Psoas muscle (tissue), 8 donors: Measurements from ENCODE around the gene OR5P2. TPM values are rescaled to one million over a fixed set of nuclear protein-coding genes. Genes with fewer than 3 reads are reported as not detected.
"Not testable (repeated sequence)": the region's sequence is repeated elsewhere in the genome, so short reads cannot be mapped to it uniquely, and the experiment has no call there.

Experiments
- ATAC-seq, 4 donors: fragments of 200-7000 bp; cut with Tn5 transposase; one replicate each; pipeline ENCODE4 v1.9.1; 2020; ENCODE audit warnings: moderate library complexity in 3 of 4, mild to moderate bottlenecking in 2 of 4
- DNase-seq, 2 donors: peaks; one replicate each; pipeline ENCODE4 v3.0.0-alpha.2; 2020
- H3K27ac ChIP-seq: fragments of 200-600 bp; one replicate; pipeline ENCODE4 v1.8.0; 2022
- H3K27me3 ChIP-seq, 3 donors: fragments of 200-600 bp in 1 of 3; one replicate each; pipeline versions ENCODE4 v1.6.1 to v1.8.0; 2013 to 2022; ENCODE audit warnings: low read length in 2 of 3, mild to moderate bottlenecking in 2 of 3, moderate library complexity in 1 of 3; ENCODE audit not compliant: insufficient read depth in 3 of 3
- H3K36me3 ChIP-seq, 2 donors: fragments of 200-600 bp in 1 of 2; one replicate each; pipeline versions ENCODE4 v1.6.1 to v1.8.0; 2013 to 2022; ENCODE audit warnings: low read depth in 1 of 2, mild to moderate bottlenecking in 1 of 2, moderate library complexity in 1 of 2; ENCODE audit not compliant: insufficient read depth in 1 of 2
- H3K4me1 ChIP-seq: fragments of 200-600 bp; one replicate; pipeline ENCODE4 v1.8.0; 2022
- H3K4me3 ChIP-seq: fragments of 200-600 bp; one replicate; pipeline ENCODE4 v1.8.0; 2022; ENCODE audit warnings: mild to moderate bottlenecking
- H3K9me3 ChIP-seq: fragments of 200-600 bp; one replicate; pipeline ENCODE4 v1.8.0; 2022
- WGBS, 3 donors: extraction: QIAGEN DNeasy Blood & Tissue Kit; methylation state at CpG; one replicate each; pipeline versions ENCODE4 v1.1.6 to v1.1.7; 2013; 5-methylcytosine and 5-hydroxymethylcytosine counted together
- intact Hi-C, 2 donors: fragments of 100-400 bp; cut with DNase I; formaldehyde crosslinking; loops; one replicate each; pipeline versions ENCODE4 v1.11.0 to v1.14.2; 2022
- polyA plus RNA-seq, 3 donors: library from polyadenylated mRNA; stranded (reverse); fragments of 200-250 nt; gene quantifications; one replicate each; pipeline ENCODE4 v1.2.3, GENCODE V29; 2013
- total RNA-seq, 4 donors: library from RNA; stranded (reverse); fragmentation: NEBNext Ultra II Directional in 2 of 4; extraction: Animal tissue kit (Norgen Biotek cat#: 25700) in 2 of 4; gene quantifications; one replicate each; pipeline versions ENCODE4 v1.2.1 to v1.2.4, GENCODE V29; 2021 to 2023
- TF ChIP-seq, protein P1 (sequence below): fragments of 200-600 bp; IDR thresholded peaks from one replicate; pipeline ENCODE4 v1.8.0; 2022; ENCODE audit warnings: antibody characterized with exemption
- donor health status: healthy with polysubstance abuse.
- donor health status: DM: no; HTN: no; CAD: no; lungs with moderate emphysema.
- donor health status: Bipolar disorder and iron deficiency.
- donor health status: healthy.
- donor health status: DM: yes; HTN: yes; CAD: no.
- donor health status: DM: no; HTN: no; CAD: no.
- donor health status: DM: no; HTN: no; CAD: no.
- donor health status: DM: yes; HTN: yes; CAD: no.

OR5P2 gene
- total and polyA plus RNA-seq, 7 donors: not detected

GRCh38 chr11:7840578-7840977 is 43.8 kb upstream of the OR5P2 start:
- 72 to 77% (median 74%) methylated on average over 2 of the region's 2 CpGs for WGBS, 3 donors
- no peak for DNase-seq
- intact Hi-C loops: no loop called here
- Histone ChIP-seq H3K27me3 (no peaks in the 10 kb centered on the region), H3K4me3 (no peak overlapping the region), H3K36me3 (no peaks in the 10 kb centered on the region), H3K27ac (no peak overlapping the region), H3K4me1 (no peaks in the 10 kb centered on the region), H3K9me3 (no peaks in the 10 kb centered on the region)
- TF ChIP-seq, protein P1, sequence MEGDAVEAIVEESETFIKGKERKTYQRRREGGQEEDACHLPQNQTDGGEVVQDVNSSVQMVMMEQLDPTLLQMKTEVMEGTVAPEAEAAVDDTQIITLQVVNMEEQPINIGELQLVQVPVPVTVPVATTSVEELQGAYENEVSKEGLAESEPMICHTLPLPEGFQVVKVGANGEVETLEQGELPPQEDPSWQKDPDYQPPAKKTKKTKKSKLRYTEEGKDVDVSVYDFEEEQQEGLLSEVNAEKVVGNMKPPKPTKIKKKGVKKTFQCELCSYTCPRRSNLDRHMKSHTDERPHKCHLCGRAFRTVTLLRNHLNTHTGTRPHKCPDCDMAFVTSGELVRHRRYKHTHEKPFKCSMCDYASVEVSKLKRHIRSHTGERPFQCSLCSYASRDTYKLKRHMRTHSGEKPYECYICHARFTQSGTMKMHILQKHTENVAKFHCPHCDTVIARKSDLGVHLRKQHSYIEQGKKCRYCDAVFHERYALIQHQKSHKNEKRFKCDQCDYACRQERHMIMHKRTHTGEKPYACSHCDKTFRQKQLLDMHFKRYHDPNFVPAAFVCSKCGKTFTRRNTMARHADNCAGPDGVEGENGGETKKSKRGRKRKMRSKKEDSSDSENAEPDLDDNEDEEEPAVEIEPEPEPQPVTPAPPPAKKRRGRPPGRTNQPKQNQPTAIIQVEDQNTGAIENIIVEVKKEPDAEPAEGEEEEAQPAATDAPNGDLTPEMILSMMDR: no peak
- ATAC-seq: no peak

DNA sequence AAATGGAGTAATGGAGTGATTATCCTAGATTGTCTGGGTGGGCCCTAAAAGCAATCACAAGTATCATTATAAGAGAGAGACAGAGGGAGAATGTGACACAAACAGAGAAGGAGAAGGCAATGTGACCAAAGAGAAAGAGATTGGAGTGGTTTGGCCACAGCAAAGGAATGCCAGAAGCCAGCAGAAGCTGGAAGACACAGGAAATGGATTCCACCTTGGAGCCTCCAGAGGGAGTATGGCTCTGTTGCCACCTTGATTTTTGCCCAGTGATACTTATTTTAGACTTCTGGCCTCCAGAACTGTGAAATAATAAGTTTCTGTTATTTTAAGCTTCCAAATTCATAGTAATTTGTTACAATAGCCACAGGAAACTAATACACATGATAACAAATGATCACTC is 36.8 kb upstream of the OR5P2 start:
- no peak overlapping the region for H3K4me3 ChIP-seq
- no peaks in the 10 kb centered on the region for H3K27me3 ChIP-seq
- H3K27ac ChIP-seq: no peak overlapping the region
- TF ChIP-seq, protein P1: no peak
- H3K36me3 ChIP-seq: no peaks in the 10 kb centered on the region
- H3K9me3 ChIP-seq: no peaks in the 10 kb centered on the region
- DNase-seq: no peak
- intact Hi-C loops: no loop called here
- H3K4me1 ChIP-seq: no peaks in the 10 kb centered on the region
- no peak for ATAC-seq

DNA sequence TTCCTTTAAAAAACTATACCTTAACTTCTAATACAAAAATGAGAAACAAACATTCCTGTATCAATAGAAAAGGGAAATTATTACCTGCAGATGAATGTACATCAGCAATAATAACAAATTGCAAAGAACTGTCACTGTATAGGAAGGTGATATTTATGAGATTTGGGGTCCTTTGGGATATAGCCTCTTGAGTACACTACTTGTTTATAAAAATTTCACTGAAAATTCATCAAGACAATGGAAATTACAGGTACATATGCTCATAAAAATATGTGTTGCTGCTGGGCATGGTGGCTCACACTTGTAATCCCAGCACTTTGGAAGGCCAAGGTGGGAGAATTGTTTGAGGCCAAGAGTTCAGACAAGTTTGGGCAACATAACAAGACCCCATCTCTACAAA is 34.0 kb upstream of the OR5P2 start, which contains the start of gene OR5P3:
TSS of gene OR5P3 (minus strand) at position 101 of the 400 bp plus-strand sequence.
- no peak within 1 kb of the TSS for H3K27ac ChIP-seq
- H3K36me3 ChIP-seq: no peaks in the 10 kb centered on the region
- no peaks in the 10 kb centered on the region for H3K4me1 ChIP-seq
- DNase-seq: no peak
- H3K9me3 ChIP-seq: no peaks in the 10 kb centered on the region
- no peaks in the 10 kb centered on the region for H3K27me3 ChIP-seq
- ATAC-seq: no peak
- TF ChIP-seq, protein P1: no peak
- H3K4me3 ChIP-seq: no peak within 1 kb of the TSS
- intact Hi-C loops: no loop called here

GRCh38 chr11:7826324-7826723 is 29.6 kb upstream of the OR5P2 start:
- Histone ChIP-seq H3K4me1 (no peaks in the 10 kb centered on the region), H3K4me3 (no peak overlapping the region), H3K27me3 (no peaks in the 10 kb centered on the region), H3K9me3 (no peaks in the 10 kb centered on the region), H3K36me3 (no peaks in the 10 kb centered on the region), H3K27ac (no peak overlapping the region)
- DNase-seq: no peak
- ATAC-seq: no peak
- intact Hi-C loops: no loop called here
- WGBS, 3 donors: 52 to 64% (median 58%) methylated on average over 3 of the region's 3 CpGs
- TF ChIP-seq, protein P1: no peak

DNA sequence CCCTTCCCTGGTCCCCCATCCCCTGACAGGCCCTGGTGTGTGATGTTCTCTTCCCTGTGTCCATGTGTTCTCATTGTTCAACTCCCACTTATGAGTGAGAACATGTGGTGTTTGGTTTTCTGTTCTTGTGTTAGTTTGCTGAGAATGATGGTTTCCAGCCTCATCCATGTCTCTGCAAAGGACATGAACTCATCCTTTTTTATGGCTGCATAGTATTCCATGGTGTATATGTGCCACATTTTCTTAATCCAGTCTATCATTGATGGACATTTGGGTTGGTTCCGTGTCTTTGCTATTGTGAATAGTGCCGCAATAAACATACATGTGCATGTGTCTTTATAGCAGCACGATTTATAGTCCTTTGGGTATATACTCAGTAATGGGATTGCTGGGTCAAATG is 23.7 kb upstream of the OR5P2 start:
- H3K27me3 ChIP-seq, H3K27ac ChIP-seq, H3K9me3 ChIP-seq, DNase-seq, H3K4me1 ChIP-seq, H3K4me3 ChIP-seq, intact Hi-C loops, ATAC-seq, H3K36me3 ChIP-seq: not testable (repeated sequence)
- 88 to 91% (median 88%) methylated on average over 3 of the region's 3 CpGs for WGBS, 3 donors

- H3K36me3 ChIP-seq, H3K4me3 ChIP-seq, H3K27ac ChIP-seq, H3K9me3 ChIP-seq, DNase-seq, ATAC-seq, intact Hi-C loops, H3K27me3 ChIP-seq, H3K4me1 ChIP-seq: not testable (repeated sequence)
- 85 to 92% (median 87%) methylated on average over 2 of the region's 2 CpGs for WGBS, 3 donors
Measured at GRCh38 chr11:7814897-7815296, 18.2 kb upstream of the OR5P2 start.

GRCh38 chr11:7810301-7810700 is 13.6 kb upstream of the OR5P2 start:
- H3K9me3 ChIP-seq, ATAC-seq, H3K36me3 ChIP-seq, H3K4me1 ChIP-seq, H3K4me3 ChIP-seq, intact Hi-C loops, DNase-seq, H3K27me3 ChIP-seq, H3K27ac ChIP-seq: not testable (repeated sequence)
- WGBS, 3 donors: 72 to 93% (median 73%) methylated on average over 2 of the region's 2 CpGs
